SK-N-MC (cell line): Measurements from ENCODE around the gene CELF2.

ENCODE experiments used
- FOXP2 ChIP-seq: optimal IDR thresholded peaks from 2 replicates; pipeline ENCODE3; 2011; ENCODE audit warnings: mild to moderate bottlenecking, moderate library complexity; ENCODE audit not compliant: insufficient read depth; ENCODE audit errors: extremely low read length, control extremely low read depth
- POLR2AphosphoS5 ChIP-seq: IDR thresholded peaks from 2 replicates; pipeline ENCODE4 v1.6.1; 2012; ENCODE audit warnings: mild to moderate bottlenecking, low read depth, low read length, borderline replicate concordance

DNA sequence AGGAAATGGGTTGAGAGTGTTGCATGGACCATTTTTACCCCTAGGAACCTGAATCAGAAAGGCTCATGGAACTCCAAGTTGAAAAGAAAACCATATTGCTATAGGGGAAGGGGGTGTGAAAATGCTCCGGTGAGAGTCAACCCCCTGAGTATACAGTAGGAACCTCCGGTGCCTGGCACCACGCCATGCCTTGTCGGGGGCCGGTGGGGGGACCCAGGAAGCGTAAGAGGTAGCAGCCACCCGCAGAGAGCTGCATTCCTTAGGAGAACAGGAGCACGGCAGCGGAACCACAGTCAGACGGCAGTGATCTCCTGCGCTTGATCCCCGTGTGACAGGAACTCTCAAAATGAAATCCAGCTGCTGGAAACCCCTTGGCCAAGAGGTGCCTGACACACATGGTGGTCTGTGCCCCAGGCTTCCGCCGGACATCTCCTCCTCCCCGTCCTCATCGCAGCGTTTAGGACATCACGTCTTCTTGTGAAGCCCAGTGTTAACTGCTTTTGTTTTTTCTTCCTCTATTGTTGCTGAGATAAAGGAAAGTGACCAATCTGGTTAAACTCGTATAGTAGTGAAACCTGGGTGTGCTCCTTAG lies 186.8 kb downstream of the CELF2 start:
- TF ChIP-seq POLR2AphosphoS5 (no peak), FOXP2 (no peak)
